ENCODE data around the gene CMTR1.

- TF ChIP-seq EP300 (IDR thresholded peaks at IDR 0.05) (no peak), CTCF (IDR thresholded peaks at IDR 0.05) (no peak), POLR2AphosphoS5 (IDR thresholded peaks at IDR 0.05) (no peak), POLR2A (IDR thresholded peaks at IDR 0.05) (no peak)
Measured at GRCh38 chr6:37456126-37456525, 23.1 kb downstream of the CMTR1 start.

Data from suprapubic skin (tissue), 4 donors.